ENCODE data around the gene TMEM212. TPM values are rescaled to one million over a fixed set of nuclear protein-coding genes. Genes with fewer than 3 reads are reported as not detected.

The TMEM212 gene
- total RNA-seq, 2 experiments from 2014 or later, result not detected

DNA sequence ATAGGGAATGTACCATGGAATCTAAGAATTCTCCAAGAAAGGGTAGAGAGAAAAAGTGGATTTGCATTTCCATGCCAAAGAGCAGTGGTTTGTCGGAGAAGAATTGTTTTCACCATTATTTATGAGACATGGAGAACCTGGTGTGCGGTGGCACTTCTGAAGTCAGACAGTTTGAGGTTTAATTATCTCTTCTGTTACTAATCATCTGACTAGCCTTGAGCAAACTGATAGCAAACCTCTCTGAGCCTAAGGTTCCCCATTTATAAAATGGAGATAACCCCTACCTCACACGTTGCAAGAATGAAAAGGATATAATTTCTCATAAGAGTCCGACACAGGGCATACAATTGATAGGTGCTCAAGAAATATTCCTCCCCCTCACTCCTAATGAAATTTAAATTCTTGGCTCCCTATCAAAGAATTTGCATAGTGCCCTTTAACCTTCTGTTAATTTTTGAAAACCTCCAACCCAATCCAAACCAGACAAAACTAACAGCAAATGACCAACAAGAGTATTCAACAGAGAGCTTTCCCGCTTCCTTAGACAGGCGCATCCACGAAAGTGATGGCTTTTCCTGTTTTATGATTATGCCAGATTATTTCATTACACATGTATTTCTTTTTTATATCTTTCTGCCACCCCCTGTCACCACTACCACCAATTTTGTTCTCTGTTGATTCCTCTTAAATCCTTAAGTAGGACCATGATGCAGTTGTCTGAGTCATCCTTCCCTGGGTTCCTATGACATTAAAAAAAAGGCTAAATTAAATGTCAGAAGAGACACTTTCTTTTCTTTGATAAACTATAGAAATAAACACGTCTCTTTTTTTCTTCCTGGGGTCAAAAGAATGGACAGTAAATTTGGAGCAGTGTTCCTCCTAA, 28.5 kb downstream of the TMEM212 start:
- DNase-seq (no peak), ATAC-seq (ENCODE audit: poor library complexity) (no peak)
- H3K27ac Mint-ChIP-seq, result no peak overlapping the region
- peaks cover 0 to 3% of the 10 kb centered on the region in 2 experiments for H3K27me3 ChIP-seq (ENCODE audit: control insufficient read depth in 1 of 2, insufficient read depth in 2 of 2, low read length in 2 of 2)
- H3K36me3 Mint-ChIP-seq (ENCODE audit: low read depth), result no peaks in the 10 kb centered on the region
- H3K9me3 ChIP-seq (ENCODE audit: control insufficient read depth in 1 of 2, insufficient read depth in 1 of 2, low read length in 2 of 2), result no peaks in the 10 kb centered on the region
- POLR2A ChIA-PET, result no interaction called here
- no peaks in the 10 kb centered on the region for H3K9me3 Mint-ChIP-seq
- no peaks in the 10 kb centered on the region for H3K4me1 Mint-ChIP-seq (ENCODE audit: low read depth)
- CTCF ChIA-PET, result no interaction called here
- no peak overlapping the region for H3K4me3 ChIP-seq (ENCODE audit: low read length)
- no peak overlapping the region for H3K4me3 Mint-ChIP-seq
- H3K4me1 ChIP-seq (ENCODE audit: insufficient read depth, low read length), result no peaks in the 10 kb centered on the region
- H3K27me3 Mint-ChIP-seq, result peaks cover 4% of the 10 kb centered on the region
- TF ChIP-seq, protein P1, sequence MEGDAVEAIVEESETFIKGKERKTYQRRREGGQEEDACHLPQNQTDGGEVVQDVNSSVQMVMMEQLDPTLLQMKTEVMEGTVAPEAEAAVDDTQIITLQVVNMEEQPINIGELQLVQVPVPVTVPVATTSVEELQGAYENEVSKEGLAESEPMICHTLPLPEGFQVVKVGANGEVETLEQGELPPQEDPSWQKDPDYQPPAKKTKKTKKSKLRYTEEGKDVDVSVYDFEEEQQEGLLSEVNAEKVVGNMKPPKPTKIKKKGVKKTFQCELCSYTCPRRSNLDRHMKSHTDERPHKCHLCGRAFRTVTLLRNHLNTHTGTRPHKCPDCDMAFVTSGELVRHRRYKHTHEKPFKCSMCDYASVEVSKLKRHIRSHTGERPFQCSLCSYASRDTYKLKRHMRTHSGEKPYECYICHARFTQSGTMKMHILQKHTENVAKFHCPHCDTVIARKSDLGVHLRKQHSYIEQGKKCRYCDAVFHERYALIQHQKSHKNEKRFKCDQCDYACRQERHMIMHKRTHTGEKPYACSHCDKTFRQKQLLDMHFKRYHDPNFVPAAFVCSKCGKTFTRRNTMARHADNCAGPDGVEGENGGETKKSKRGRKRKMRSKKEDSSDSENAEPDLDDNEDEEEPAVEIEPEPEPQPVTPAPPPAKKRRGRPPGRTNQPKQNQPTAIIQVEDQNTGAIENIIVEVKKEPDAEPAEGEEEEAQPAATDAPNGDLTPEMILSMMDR (IDR thresholded peaks at IDR 0.05), result no peak
- no peak overlapping the region for H3K27ac ChIP-seq (ENCODE audit: low read depth in 1 of 2, low read length in 2 of 2)
- intact Hi-C loops (cut with DNase I, micrococcal nuclease), result no loop called here
- no peaks in the 10 kb centered on the region for H3K36me3 ChIP-seq (ENCODE audit: insufficient read depth, low read length)

DNA sequence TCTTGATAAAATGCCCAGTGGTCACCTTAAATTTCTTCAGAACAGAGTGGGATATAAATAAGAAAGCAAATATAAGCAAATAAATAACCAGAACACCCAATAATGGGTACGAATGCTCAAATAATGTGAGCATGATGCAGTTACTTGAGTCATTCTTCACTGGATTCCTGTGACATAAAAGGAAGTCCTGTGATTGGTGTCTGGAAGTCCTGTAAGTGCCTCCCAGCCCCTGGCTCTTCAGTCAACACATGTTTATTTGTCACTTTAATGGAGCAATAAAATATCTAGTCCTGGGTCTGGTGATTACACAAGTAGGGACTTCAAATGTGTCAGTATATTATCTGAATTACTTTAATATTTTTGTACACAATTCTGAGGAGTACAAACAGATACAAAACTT, 30.4 kb downstream of the TMEM212 start:
- no peaks in the 10 kb centered on the region for H3K36me3 Mint-ChIP-seq (ENCODE audit: low read depth)
- ChIA-PET CTCF (no interaction called here), POLR2A (no interaction called here)
- Histone ChIP-seq H3K27ac (ENCODE audit: low read depth in 1 of 2, low read length in 2 of 2) (no peak overlapping the region), H3K4me1 (ENCODE audit: insufficient read depth, low read length) (no peaks in the 10 kb centered on the region), H3K9me3 (ENCODE audit: control insufficient read depth in 1 of 2, insufficient read depth in 1 of 2, low read length in 2 of 2) (no peaks in the 10 kb centered on the region), H3K4me3 (ENCODE audit: low read length) (no peak overlapping the region), H3K27me3 (ENCODE audit: control insufficient read depth in 1 of 2, insufficient read depth in 2 of 2, low read length in 2 of 2) (peaks cover 0 to 3% of the 10 kb centered on the region in 2 experiments), H3K36me3 (ENCODE audit: insufficient read depth, low read length) (no peaks in the 10 kb centered on the region)
- peak in 1 of 14 experiments; percentile 14 for DNase-seq
- no peak overlapping the region for H3K27ac Mint-ChIP-seq
- peaks cover 4% of the 10 kb centered on the region for H3K27me3 Mint-ChIP-seq
- intact Hi-C loops (cut with DNase I, micrococcal nuclease), result no loop called here
- TF ChIP-seq, protein P1 (IDR thresholded peaks at IDR 0.05), result no peak
- no peak for ATAC-seq (ENCODE audit: poor library complexity)
- H3K9me3 Mint-ChIP-seq, result no peaks in the 10 kb centered on the region
- no peaks in the 10 kb centered on the region for H3K4me1 Mint-ChIP-seq (ENCODE audit: low read depth)
- no peak overlapping the region for H3K4me3 Mint-ChIP-seq

- ATAC-seq (ENCODE audit: poor library complexity), result no peak
- ChIA-PET POLR2A (no interaction called here), CTCF (no interaction called here)
- peaks cover 4% of the 10 kb centered on the region for H3K27me3 Mint-ChIP-seq
- no peaks in the 10 kb centered on the region for H3K36me3 ChIP-seq (ENCODE audit: insufficient read depth, low read length)
- no peaks in the 10 kb centered on the region for H3K4me1 ChIP-seq (ENCODE audit: insufficient read depth, low read length)
- H3K4me3 Mint-ChIP-seq, result no peak overlapping the region
- DNase-seq, result no peak
- no peaks in the 10 kb centered on the region for H3K36me3 Mint-ChIP-seq (ENCODE audit: low read depth)
- intact Hi-C loops (cut with DNase I, micrococcal nuclease), result no loop called here
- H3K9me3 Mint-ChIP-seq, result no peaks in the 10 kb centered on the region
- no peak overlapping the region for H3K27ac Mint-ChIP-seq
- H3K27ac ChIP-seq (ENCODE audit: low read depth in 1 of 2, low read length in 2 of 2), result no peak overlapping the region
- TF ChIP-seq, protein P1 (IDR thresholded peaks at IDR 0.05), result no peak
- no peaks in the 10 kb centered on the region for H3K4me1 Mint-ChIP-seq (ENCODE audit: low read depth)
- peaks cover 0 to 3% of the 10 kb centered on the region in 2 experiments for H3K27me3 ChIP-seq (ENCODE audit: control insufficient read depth in 1 of 2, insufficient read depth in 2 of 2, low read length in 2 of 2)
- H3K9me3 ChIP-seq (ENCODE audit: control insufficient read depth in 1 of 2, insufficient read depth in 1 of 2, low read length in 2 of 2), result no peaks in the 10 kb centered on the region
- no peak overlapping the region for H3K4me3 ChIP-seq (ENCODE audit: low read length)
Observed at GRCh38 chr3:171874251-171874681, 31.1 kb downstream of the TMEM212 start.

All from CD4-positive, alpha-beta T cell (primary cell).